WTC11 (cell line): ENCODE data around the gene MSI2.

Experiments used
- ERG ChIP-seq: fragments of 250-450 bp; sonication (Bioruptor Pico); IDR thresholded peaks from 2 replicates; pipeline ENCODE4 v1.8.0; 2021; ENCODE audit warnings: mild to moderate bottlenecking
- GTF2I ChIP-seq: fragments of 250-450 bp; sonication (Bioruptor Pico); conservative IDR thresholded peaks from 2 replicates; pipeline ENCODE4 v1.4.0; 2021; ENCODE audit warnings: mild to moderate bottlenecking
- NR2C2 ChIP-seq: sonication (generic); formaldehyde crosslinking; IDR thresholded peaks from 2 replicates; pipeline ENCODE4 v1.8.0; 2022; ENCODE audit warnings: mild to moderate bottlenecking, missing genetic modification reagents
- ZNF121 ChIP-seq: sonication (generic); formaldehyde crosslinking; IDR thresholded peaks from 2 replicates; pipeline ENCODE4 v1.8.0; 2023; ENCODE audit warnings: missing genetic modification reagents
- ZNF281 ChIP-seq: sonication (generic); formaldehyde crosslinking; IDR thresholded peaks from 2 replicates; pipeline ENCODE4 v1.8.0; 2023; ENCODE audit warnings: mild to moderate bottlenecking, missing genetic modification reagents
- TF ChIP-seq, protein P1 (sequence below): fragments of 200-600 bp; IDR thresholded peaks from 2 replicates; pipeline ENCODE4 v1.8.0; 2022; ENCODE audit warnings: antibody characterized with exemption
- TF ChIP-seq, protein P2 (sequence below): sonication (generic); formaldehyde crosslinking; IDR thresholded peaks from 2 replicates; pipeline ENCODE4 v1.8.0; 2022; ENCODE audit warnings: mild to moderate bottlenecking, missing genetic modification reagents

DNA sequence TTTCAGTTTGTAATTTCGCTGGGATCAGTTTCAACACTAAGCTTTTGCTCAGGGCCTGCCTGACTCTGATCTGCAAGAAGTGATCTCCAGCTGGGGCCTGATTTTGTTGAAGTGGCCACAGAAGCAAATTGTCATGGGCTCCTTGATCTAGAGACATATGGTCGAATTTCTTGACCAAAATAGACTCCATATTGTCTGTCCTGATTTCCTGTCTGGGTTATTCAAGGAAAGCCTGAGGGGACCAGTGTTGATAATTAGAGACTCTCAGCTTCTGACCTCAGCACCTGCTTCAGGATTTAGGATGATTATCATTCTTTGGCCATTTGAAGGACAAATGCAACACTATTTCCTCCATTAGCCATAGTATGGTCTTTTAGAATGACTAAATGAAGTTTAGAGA, 48.9 kb upstream of the MSI2 start:
- no peak for TF ChIP-seq ZNF281 (CRISPR knock-in tag)
- TF ChIP-seq, protein P1, sequence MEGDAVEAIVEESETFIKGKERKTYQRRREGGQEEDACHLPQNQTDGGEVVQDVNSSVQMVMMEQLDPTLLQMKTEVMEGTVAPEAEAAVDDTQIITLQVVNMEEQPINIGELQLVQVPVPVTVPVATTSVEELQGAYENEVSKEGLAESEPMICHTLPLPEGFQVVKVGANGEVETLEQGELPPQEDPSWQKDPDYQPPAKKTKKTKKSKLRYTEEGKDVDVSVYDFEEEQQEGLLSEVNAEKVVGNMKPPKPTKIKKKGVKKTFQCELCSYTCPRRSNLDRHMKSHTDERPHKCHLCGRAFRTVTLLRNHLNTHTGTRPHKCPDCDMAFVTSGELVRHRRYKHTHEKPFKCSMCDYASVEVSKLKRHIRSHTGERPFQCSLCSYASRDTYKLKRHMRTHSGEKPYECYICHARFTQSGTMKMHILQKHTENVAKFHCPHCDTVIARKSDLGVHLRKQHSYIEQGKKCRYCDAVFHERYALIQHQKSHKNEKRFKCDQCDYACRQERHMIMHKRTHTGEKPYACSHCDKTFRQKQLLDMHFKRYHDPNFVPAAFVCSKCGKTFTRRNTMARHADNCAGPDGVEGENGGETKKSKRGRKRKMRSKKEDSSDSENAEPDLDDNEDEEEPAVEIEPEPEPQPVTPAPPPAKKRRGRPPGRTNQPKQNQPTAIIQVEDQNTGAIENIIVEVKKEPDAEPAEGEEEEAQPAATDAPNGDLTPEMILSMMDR = no peak
- TF ChIP-seq, protein P2, sequence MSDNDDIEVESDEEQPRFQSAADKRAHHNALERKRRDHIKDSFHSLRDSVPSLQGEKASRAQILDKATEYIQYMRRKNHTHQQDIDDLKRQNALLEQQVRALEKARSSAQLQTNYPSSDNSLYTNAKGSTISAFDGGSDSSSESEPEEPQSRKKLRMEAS (CRISPR knock-in tag) = no peak
- TF ChIP-seq NR2C2 (CRISPR knock-in tag) = no peak
- no peak for TF ChIP-seq ZNF121 (CRISPR knock-in tag)
- TF ChIP-seq GTF2I = no peak
- TF ChIP-seq ERG (CRISPR knock-in tag) = no peak
